Measurements from ENCODE around the gene PFKFB1.

- TF ChIP-seq POLR2A (IDR thresholded peaks at IDR 0.05), result no peak
- TF ChIP-seq, protein P1, sequence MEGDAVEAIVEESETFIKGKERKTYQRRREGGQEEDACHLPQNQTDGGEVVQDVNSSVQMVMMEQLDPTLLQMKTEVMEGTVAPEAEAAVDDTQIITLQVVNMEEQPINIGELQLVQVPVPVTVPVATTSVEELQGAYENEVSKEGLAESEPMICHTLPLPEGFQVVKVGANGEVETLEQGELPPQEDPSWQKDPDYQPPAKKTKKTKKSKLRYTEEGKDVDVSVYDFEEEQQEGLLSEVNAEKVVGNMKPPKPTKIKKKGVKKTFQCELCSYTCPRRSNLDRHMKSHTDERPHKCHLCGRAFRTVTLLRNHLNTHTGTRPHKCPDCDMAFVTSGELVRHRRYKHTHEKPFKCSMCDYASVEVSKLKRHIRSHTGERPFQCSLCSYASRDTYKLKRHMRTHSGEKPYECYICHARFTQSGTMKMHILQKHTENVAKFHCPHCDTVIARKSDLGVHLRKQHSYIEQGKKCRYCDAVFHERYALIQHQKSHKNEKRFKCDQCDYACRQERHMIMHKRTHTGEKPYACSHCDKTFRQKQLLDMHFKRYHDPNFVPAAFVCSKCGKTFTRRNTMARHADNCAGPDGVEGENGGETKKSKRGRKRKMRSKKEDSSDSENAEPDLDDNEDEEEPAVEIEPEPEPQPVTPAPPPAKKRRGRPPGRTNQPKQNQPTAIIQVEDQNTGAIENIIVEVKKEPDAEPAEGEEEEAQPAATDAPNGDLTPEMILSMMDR (IDR thresholded peaks at IDR 0.05), result no peak
Measured at GRCh38 chrX:54934058-54934457, 59.9 kb downstream of the PFKFB1 start.
